Measurements from ENCODE around the gene BTN1A1. TPM values are rescaled to one million over a fixed set of nuclear protein-coding genes. Genes with fewer than 3 reads are reported as not detected.

BTN1A1 gene
- total RNA-seq, 1 donor from 2014 or later = not detected

- no peak for DNase-seq (ENCODE audit: extremely low spot score, unreplicated experiment)
- H3K27me3 Mint-ChIP-seq (ENCODE audit: unreplicated experiment) = peaks cover 3% of the 10 kb centered on the region
- H3K4me3 Mint-ChIP-seq (ENCODE audit: unreplicated experiment) = no peak overlapping the region
- peaks cover 10% of the 10 kb centered on the region for H3K9me3 Mint-ChIP-seq (ENCODE audit: unreplicated experiment)
- no peak overlapping the region for H3K27ac Mint-ChIP-seq (ENCODE audit: unreplicated experiment)
- H3K36me3 Mint-ChIP-seq (ENCODE audit: unreplicated experiment) = no peaks in the 10 kb centered on the region
- no peaks in the 10 kb centered on the region for H3K4me1 Mint-ChIP-seq (ENCODE audit: unreplicated experiment)
- no peak for TF ChIP-seq CTCF (IDR thresholded peaks at IDR 0.05)
Observed at GRCh38 chr6:26484161-26484560, 15.9 kb upstream of the BTN1A1 start.

DNA sequence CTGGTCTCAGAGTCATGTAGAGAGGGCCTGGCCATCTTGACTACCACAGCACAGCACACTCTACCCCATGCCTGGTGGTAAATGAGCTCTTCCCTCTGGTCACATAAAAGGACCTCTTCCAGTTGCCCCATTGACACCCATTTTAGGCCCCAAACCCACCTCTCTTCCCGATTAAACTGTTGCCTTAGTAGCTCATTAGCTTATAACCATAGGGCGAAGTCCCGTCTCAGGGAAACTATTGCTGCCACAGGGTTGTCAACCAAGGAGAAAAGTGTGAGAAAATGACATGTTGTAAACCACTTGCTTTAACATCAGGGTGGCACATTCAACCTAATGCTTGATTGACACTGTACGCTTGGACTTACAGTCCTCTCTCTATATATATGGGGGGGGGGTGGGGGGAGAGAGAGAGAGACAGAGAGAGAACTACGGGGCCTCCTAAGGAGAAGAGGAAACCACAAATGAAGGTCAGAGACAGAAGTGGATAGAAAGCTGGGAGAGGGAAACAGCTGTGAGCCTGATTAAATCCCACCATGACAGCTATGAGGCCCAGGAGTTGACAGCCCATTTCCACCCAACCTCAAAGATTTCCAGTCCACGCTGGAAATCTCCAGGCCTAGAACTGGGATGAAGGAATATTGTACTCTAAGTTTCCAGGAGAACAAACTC, 14.9 kb upstream of the BTN1A1 start:
- no peaks in the 10 kb centered on the region for H3K36me3 Mint-ChIP-seq (ENCODE audit: unreplicated experiment)
- peaks cover 3% of the 10 kb centered on the region for H3K27me3 Mint-ChIP-seq (ENCODE audit: unreplicated experiment)
- H3K4me1 Mint-ChIP-seq (ENCODE audit: unreplicated experiment) = no peaks in the 10 kb centered on the region
- DNase-seq (ENCODE audit: extremely low spot score, unreplicated experiment) = no peak
- no peak overlapping the region for H3K4me3 Mint-ChIP-seq (ENCODE audit: unreplicated experiment)
- H3K9me3 Mint-ChIP-seq (ENCODE audit: unreplicated experiment) = peaks cover 10% of the 10 kb centered on the region
- no peak overlapping the region for H3K27ac Mint-ChIP-seq (ENCODE audit: unreplicated experiment)
- TF ChIP-seq CTCF (IDR thresholded peaks at IDR 0.05) = no peak

DNA sequence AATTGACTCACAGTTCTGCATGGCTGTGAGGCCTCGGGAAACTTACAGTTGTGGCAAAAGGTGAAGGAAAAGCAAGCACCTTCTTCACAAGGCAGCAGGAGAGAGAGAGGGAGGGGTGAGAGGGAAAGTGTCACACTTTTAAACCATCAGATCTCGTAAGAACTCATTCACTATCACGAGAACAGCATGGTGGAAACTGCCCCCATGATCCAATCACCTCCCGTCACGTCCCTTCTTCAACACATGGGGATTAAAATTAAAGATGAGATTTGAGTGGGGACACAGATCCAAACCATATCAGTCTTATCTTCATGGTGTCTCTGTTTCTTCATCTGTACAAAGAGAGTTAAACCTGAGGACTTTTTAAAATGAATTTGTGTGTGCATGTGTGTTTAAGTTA, 13.7 kb upstream of the BTN1A1 start:
- no peak for TF ChIP-seq CTCF (IDR thresholded peaks at IDR 0.05)
- H3K9me3 Mint-ChIP-seq (ENCODE audit: unreplicated experiment) = peaks cover 7% of the 10 kb centered on the region
- H3K27ac Mint-ChIP-seq (ENCODE audit: unreplicated experiment) = no peak overlapping the region
- DNase-seq (ENCODE audit: extremely low spot score, unreplicated experiment) = no peak
- peaks cover 3% of the 10 kb centered on the region for H3K27me3 Mint-ChIP-seq (ENCODE audit: unreplicated experiment)
- no peak overlapping the region for H3K4me3 Mint-ChIP-seq (ENCODE audit: unreplicated experiment)
- no peaks in the 10 kb centered on the region for H3K36me3 Mint-ChIP-seq (ENCODE audit: unreplicated experiment)
- H3K4me1 Mint-ChIP-seq (ENCODE audit: unreplicated experiment) = no peaks in the 10 kb centered on the region

DNA sequence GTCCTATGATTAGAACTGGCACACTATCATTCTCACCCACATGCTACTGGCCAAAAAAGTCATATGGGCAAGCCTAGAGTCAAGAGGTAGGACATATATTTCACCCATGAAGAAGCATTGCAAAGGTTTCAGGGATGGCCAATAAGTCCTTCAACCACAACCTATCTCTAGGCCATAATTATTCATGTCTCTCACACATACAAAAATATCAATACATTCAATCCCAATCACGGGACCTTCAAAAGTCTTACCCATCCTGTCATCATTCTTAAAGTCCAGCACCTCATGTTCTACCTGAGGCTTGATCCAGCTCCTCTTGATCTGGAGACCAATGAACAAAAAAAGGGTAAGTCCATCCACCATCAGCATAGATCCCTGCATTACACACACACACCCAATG, 12.6 kb upstream of the BTN1A1 start:
- Mint-ChIP-seq H3K9me3 (ENCODE audit: unreplicated experiment) (peaks cover 7% of the 10 kb centered on the region), H3K27ac (ENCODE audit: unreplicated experiment) (no peak overlapping the region), H3K36me3 (ENCODE audit: unreplicated experiment) (no peaks in the 10 kb centered on the region), H3K4me3 (ENCODE audit: unreplicated experiment) (no peak overlapping the region), H3K27me3 (ENCODE audit: unreplicated experiment) (peaks cover 3% of the 10 kb centered on the region), H3K4me1 (ENCODE audit: unreplicated experiment) (no peaks in the 10 kb centered on the region)
- TF ChIP-seq CTCF (IDR thresholded peaks at IDR 0.05) = no peak
- DNase-seq (ENCODE audit: extremely low spot score, unreplicated experiment) = no peak

DNA sequence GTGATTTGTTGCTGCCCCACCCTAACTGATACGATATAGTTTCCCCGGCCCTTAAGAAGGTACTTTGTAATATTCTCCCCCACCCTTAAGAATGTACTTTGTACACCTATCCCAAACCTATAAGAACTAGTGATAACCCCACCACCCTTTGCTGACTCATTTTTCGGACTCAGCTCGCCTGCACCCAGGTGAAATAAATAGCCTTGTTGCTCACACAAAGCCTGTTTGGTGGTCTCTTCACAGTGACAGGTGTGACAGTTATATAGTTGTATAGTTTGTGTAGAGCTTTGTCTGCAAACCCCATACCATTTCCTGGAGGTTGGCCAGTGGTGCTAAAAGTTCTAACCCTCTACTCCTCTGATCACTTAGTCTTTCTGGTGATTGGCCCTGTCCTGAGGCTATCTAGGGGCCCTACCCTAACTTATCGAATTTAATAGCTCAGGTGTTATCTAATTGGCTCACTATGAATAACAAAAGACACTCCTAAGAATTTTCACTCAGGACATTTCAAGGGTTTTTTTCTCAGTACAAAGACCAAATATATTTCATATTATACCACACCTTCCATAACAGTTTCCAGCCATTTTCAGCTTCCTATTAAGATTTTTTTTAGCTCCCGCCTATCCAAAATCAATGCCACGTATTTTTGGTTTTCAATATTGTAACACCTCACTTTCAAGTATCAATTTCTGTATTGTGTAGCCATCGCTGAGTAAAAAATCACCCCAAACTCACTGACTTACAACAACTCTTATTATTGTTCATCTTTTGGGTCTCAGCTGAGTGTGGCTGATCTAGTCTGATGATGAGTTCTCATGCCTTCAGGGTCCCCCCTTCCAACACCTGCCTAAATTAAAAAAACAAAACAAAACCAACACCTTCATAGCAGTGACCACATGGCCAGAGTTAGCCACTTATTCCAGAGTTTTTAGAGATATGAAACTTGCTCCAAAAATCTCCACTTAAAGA, 9.8 kb upstream of the BTN1A1 start:
- H3K27ac Mint-ChIP-seq (ENCODE audit: unreplicated experiment) = no peak overlapping the region
- H3K4me1 Mint-ChIP-seq (ENCODE audit: unreplicated experiment) = no peaks in the 10 kb centered on the region
- H3K27me3 Mint-ChIP-seq (ENCODE audit: unreplicated experiment) = peaks cover 19% of the 10 kb centered on the region
- H3K36me3 Mint-ChIP-seq (ENCODE audit: unreplicated experiment) = no peaks in the 10 kb centered on the region
- no peak overlapping the region for H3K4me3 Mint-ChIP-seq (ENCODE audit: unreplicated experiment)
- peaks cover 7% of the 10 kb centered on the region for H3K9me3 Mint-ChIP-seq (ENCODE audit: unreplicated experiment)
- no peak for TF ChIP-seq CTCF (IDR thresholded peaks at IDR 0.05)
- DNase-seq (ENCODE audit: extremely low spot score, unreplicated experiment) = no peak
